Neural cell (in vitro differentiated cells): ENCODE measurements around the gene NOB1. TPM values are rescaled to one million over a fixed set of nuclear protein-coding genes. Genes with fewer than 3 reads are reported as not detected.

Source experiments
- H2AFZ ChIP-seq: fragments of 200-600, 300-800 bp; sonication (generic), shearing (Covaris generic); 2 replicates; pipeline ENCODE4 v1.6.0; 2014; ENCODE audit warnings: low read depth, mild to moderate bottlenecking, antibody characterized with exemption, low read length, moderate library complexity
- H3F3A ChIP-seq: fragments of 200-600 bp; shearing (Covaris generic); 2 replicates; pipeline ENCODE4 v1.6.1; 2016; ENCODE audit warnings: mild to moderate bottlenecking, moderate library complexity, mixed read lengths, antibody characterized with exemption, low read length; ENCODE audit not compliant: insufficient read depth, poor library complexity, severe bottlenecking
- H3K27ac ChIP-seq: fragments of 200-600, 300-800 bp; sonication (generic), shearing (Covaris generic); 2 replicates; pipeline ENCODE4 v1.5.1; 2014; ENCODE audit warnings: mild to moderate bottlenecking, low read length, moderate library complexity
- H3K27me3 ChIP-seq: fragments of 300-800, 200-600 bp; sonication (generic), shearing (Covaris generic); 2 replicates; pipeline ENCODE4 v1.6.0; 2014; ENCODE audit warnings: mild to moderate bottlenecking, low read depth, low read length, moderate library complexity; ENCODE audit not compliant: insufficient read depth
- H3K36me3 ChIP-seq: fragments of 300-800, 200-600 bp; sonication (generic), shearing (Covaris generic); 2 replicates; pipeline ENCODE4 v1.5.1; 2014; ENCODE audit warnings: mild to moderate bottlenecking, antibody characterized with exemption, low read length, moderate library complexity; ENCODE audit not compliant: insufficient read depth
- H3K4me2 ChIP-seq: fragments of 300-800, 200-600 bp; sonication (generic), shearing (Covaris generic); 2 replicates; pipeline ENCODE4 v1.6.0; 2014; ENCODE audit warnings: mild to moderate bottlenecking, low read length
- H3K4me3 ChIP-seq: fragments of 300-800, 200-600 bp; sonication (generic), shearing (Covaris generic); 2 replicates; pipeline ENCODE4 v1.5.1; 2014; ENCODE audit warnings: mild to moderate bottlenecking, low read length, moderate library complexity
- H3K79me2 ChIP-seq: fragments of 200-600 bp; shearing (Covaris generic); replicated peaks from 2 replicates; pipeline ENCODE4 v1.6.0; 2014; ENCODE audit warnings: mild to moderate bottlenecking, low read length, moderate library complexity; ENCODE audit not compliant: insufficient read depth
- H3K9ac ChIP-seq: fragments of 300-800, 200-600 bp; sonication (generic), shearing (Covaris generic); 2 replicates; pipeline ENCODE4 v1.6.1; 2016; ENCODE audit warnings: mild to moderate bottlenecking, low read length, mixed read lengths
- H3K9me2 ChIP-seq: fragments of 200-600 bp; shearing (Covaris generic); 2 replicates; pipeline ENCODE4 v1.6.1; 2016; ENCODE audit warnings: mild to moderate bottlenecking, low read length, mixed read lengths; ENCODE audit not compliant: insufficient read depth
- H3K9me3 ChIP-seq: fragments of 200-600, 300-800 bp; sonication (generic), shearing (Covaris generic); 2 replicates; pipeline ENCODE4 v1.6.1; 2016; ENCODE audit warnings: mild to moderate bottlenecking, mixed run types, low read length, moderate library complexity, mixed read lengths
- H4K20me1 ChIP-seq: fragments of 200-600 bp; shearing (Covaris generic); 2 replicates; pipeline ENCODE4 v1.6.1; 2016; ENCODE audit warnings: mild to moderate bottlenecking, mixed run types; ENCODE audit not compliant: insufficient read depth
- CTCF ChIP-seq: fragments of 450-650 bp; IDR thresholded peaks from 2 replicates; pipeline ENCODE4 v1.5.1; 2014; ENCODE audit warnings: antibody characterized with exemption, mild to moderate bottlenecking, moderate library complexity; ENCODE audit not compliant: poor library complexity, severe bottlenecking
- EP300 ChIP-seq: fragments of 450-650 bp; conservative IDR thresholded peaks from 2 replicates; pipeline ENCODE4 v1.6.1; 2014; ENCODE audit warnings: antibody characterized with exemption, mild to moderate bottlenecking, moderate library complexity; ENCODE audit not compliant: poor library complexity, severe bottlenecking
- EZH2 ChIP-seq: fragments of 200-600, 300-800 bp; shearing (Covaris generic), sonication (generic); IDR thresholded peaks from 2 replicates; pipeline ENCODE4 v1.6.1; 2014; ENCODE audit warnings: antibody characterized with exemption, low read length, borderline replicate concordance, mild to moderate bottlenecking; ENCODE audit not compliant: insufficient read depth, poor library complexity, severe bottlenecking
- MXI1 ChIP-seq: fragments of 450-650 bp; conservative IDR thresholded peaks from 2 replicates; pipeline ENCODE4 v1.6.1; 2014; ENCODE audit warnings: antibody characterized with exemption, mild to moderate bottlenecking; ENCODE audit not compliant: poor library complexity, severe bottlenecking
- POLR2AphosphoS5 ChIP-seq: IDR thresholded peaks from 2 replicates; pipeline ENCODE4 v1.6.1; 2012
- RAD21 ChIP-seq: fragments of 450-650 bp; conservative IDR thresholded peaks from 2 replicates; pipeline ENCODE4 v1.6.1; 2014; ENCODE audit warnings: antibody characterized with exemption, mild to moderate bottlenecking, moderate library complexity
- SMC3 ChIP-seq: fragments of 450-650 bp; conservative IDR thresholded peaks from 2 replicates; pipeline ENCODE4 v1.6.1; 2014; ENCODE audit warnings: antibody characterized with exemption, mild to moderate bottlenecking, moderate library complexity; ENCODE audit not compliant: poor library complexity
- TAF1 ChIP-seq: IDR thresholded peaks from 2 replicates; pipeline ENCODE4 v1.6.1; 2012; ENCODE audit warnings: low read depth
- polyA plus RNA-seq: library from polyadenylated mRNA; depleted of rRNA; stranded (reverse); fragments of >200 nt; gene quantifications from 2 replicates; pipeline ENCODE4 v1.2.3, GENCODE V29; 2014
- TF ChIP-seq, protein P1 (sequence below): IDR thresholded peaks from 2 replicates; pipeline ENCODE4 v1.6.1; 2012; ENCODE audit warnings: borderline replicate concordance

Gene NOB1
- polyA plus RNA-seq, 1 donor from 2014 or later, result 8.7 TPM

GRCh38 chr16:69717066-69717465 lies 37.7 kb downstream of the NOB1 start:
- H3K36me3 ChIP-seq, result no peaks in the 10 kb centered on the region
- H3K9me3 ChIP-seq, result no peaks in the 10 kb centered on the region
- no peaks in the 10 kb centered on the region for H3F3A ChIP-seq
- no peak overlapping the region for H2AFZ ChIP-seq
- no peaks in the 10 kb centered on the region for H3K9me2 ChIP-seq
- H4K20me1 ChIP-seq, result no peaks in the 10 kb centered on the region
- no peak overlapping the region for H3K27ac ChIP-seq
- no peaks in the 10 kb centered on the region for H3K79me2 ChIP-seq
- H3K4me2 ChIP-seq, result no peak overlapping the region
- H3K9ac ChIP-seq, result no peak overlapping the region
- H3K27me3 ChIP-seq, result no peaks in the 10 kb centered on the region
- H3K4me3 ChIP-seq, result no peak overlapping the region
- TF ChIP-seq EP300, result no peak
- TF ChIP-seq, protein P1, sequence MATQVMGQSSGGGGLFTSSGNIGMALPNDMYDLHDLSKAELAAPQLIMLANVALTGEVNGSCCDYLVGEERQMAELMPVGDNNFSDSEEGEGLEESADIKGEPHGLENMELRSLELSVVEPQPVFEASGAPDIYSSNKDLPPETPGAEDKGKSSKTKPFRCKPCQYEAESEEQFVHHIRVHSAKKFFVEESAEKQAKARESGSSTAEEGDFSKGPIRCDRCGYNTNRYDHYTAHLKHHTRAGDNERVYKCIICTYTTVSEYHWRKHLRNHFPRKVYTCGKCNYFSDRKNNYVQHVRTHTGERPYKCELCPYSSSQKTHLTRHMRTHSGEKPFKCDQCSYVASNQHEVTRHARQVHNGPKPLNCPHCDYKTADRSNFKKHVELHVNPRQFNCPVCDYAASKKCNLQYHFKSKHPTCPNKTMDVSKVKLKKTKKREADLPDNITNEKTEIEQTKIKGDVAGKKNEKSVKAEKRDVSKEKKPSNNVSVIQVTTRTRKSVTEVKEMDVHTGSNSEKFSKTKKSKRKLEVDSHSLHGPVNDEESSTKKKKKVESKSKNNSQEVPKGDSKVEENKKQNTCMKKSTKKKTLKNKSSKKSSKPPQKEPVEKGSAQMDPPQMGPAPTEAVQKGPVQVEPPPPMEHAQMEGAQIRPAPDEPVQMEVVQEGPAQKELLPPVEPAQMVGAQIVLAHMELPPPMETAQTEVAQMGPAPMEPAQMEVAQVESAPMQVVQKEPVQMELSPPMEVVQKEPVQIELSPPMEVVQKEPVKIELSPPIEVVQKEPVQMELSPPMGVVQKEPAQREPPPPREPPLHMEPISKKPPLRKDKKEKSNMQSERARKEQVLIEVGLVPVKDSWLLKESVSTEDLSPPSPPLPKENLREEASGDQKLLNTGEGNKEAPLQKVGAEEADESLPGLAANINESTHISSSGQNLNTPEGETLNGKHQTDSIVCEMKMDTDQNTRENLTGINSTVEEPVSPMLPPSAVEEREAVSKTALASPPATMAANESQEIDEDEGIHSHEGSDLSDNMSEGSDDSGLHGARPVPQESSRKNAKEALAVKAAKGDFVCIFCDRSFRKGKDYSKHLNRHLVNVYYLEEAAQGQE, result no peak
- TF ChIP-seq TAF1, result no peak
- no peak for TF ChIP-seq MXI1
- TF ChIP-seq CTCF, result no peak
- no peak for TF ChIP-seq RAD21
- TF ChIP-seq POLR2AphosphoS5, result no peak
- no peak for TF ChIP-seq EZH2
- TF ChIP-seq SMC3, result no peak

DNA sequence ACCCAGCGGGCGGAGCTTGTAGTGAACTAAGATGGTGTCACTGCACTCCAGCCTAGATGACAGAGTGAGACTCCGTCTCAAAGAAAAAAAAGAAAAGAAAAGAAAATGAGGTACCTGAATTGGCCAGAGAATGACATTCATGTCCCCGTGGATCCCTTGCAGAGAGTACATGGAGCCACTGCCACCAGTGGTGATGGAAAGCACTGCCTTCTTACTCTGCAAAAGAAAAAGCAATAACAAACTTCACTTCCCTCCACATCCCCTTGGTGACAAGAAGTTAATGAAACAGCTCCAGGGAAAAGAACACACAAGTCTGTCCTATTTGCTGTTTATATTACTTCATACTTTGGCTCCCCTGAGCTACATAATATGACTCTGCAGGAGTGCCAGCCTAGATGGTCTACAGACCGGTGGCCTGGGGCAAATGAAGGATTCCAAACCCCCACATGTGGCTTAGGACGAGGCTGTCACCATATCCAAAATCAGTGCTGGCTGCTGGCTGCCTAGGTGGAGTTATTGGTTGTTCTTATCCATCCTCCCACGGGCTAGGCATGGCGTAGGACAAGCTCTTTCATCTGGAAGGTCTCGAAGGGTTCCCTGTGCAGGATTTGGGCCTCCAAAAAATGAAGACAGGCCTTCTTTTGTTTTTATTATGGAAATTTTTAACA lies 41.7 kb downstream of the NOB1 start:
- Histone ChIP-seq H3K4me2 (no peak overlapping the region), H3K27ac (no peak overlapping the region), H3K9ac (no peak overlapping the region), H2AFZ (no peak overlapping the region), H3F3A (no peaks in the 10 kb centered on the region), H4K20me1 (no peaks in the 10 kb centered on the region), H3K27me3 (no peaks in the 10 kb centered on the region), H3K4me3 (no peak overlapping the region), H3K9me3 (no peaks in the 10 kb centered on the region), H3K36me3 (no peaks in the 10 kb centered on the region), H3K79me2 (no peaks in the 10 kb centered on the region), H3K9me2 (no peaks in the 10 kb centered on the region)
- TF ChIP-seq CTCF (no peak), MXI1 (no peak), TAF1 (no peak), EP300 (no peak), EZH2 (no peak), POLR2AphosphoS5 (no peak), SMC3 (no peak), RAD21 (no peak)
- TF ChIP-seq, protein P1, result no peak
